Heart right ventricle (tissue), 16 donors: ENCODE results near the gene SLC15A2. TPM values are rescaled to one million over a fixed set of nuclear protein-coding genes. Genes with fewer than 3 reads are reported as not detected.
"Not testable (repeated sequence)": the region's sequence is repeated elsewhere in the genome, so short reads cannot be mapped to it uniquely, and the experiment has no call there.

Experiments used
- ATAC-seq, 8 donors: fragments of 200-7000 bp; cut with Tn5 transposase; one replicate each; pipeline ENCODE4 v1.9.1; 2020; ENCODE audit warnings: mild to moderate bottlenecking in 8 of 8, moderate library complexity in 8 of 8, moderate number of reproducible peaks in 1 of 8
- DNase-seq, 2 donors: peaks; one replicate each; pipeline ENCODE4 v3.0.0-alpha.2; 2020
- H3K27ac ChIP-seq, 10 donors: fragments of 200-600 bp; sonication (generic) in 2 of 10; one replicate each; pipeline versions ENCODE4 v1.5.0 to v1.8.0; 2020 to 2022; ENCODE audit warnings: mild to moderate bottlenecking in 3 of 10
- H3K27me3 ChIP-seq, 7 donors: fragments of 200-600 bp; one replicate each; pipeline ENCODE4 v1.8.0; 2021 to 2022; ENCODE audit warnings: mild to moderate bottlenecking in 2 of 7
- H3K36me3 ChIP-seq, 9 donors: fragments of 200-600 bp; sonication (generic) in 1 of 9; one replicate each; pipeline versions ENCODE4 v1.5.0 to v1.8.0; 2020 to 2022; ENCODE audit warnings: mild to moderate bottlenecking in 2 of 9
- H3K4me1 ChIP-seq, 9 donors: fragments of 200-600 bp; sonication (generic) in 1 of 9; one replicate each; pipeline versions ENCODE4 v1.5.0 to v1.8.0; 2020 to 2022; ENCODE audit warnings: mild to moderate bottlenecking in 4 of 9
- H3K4me3 ChIP-seq, 10 donors: fragments of 200-600 bp; sonication (generic) in 2 of 10; one replicate each; pipeline versions ENCODE4 v1.5.0 to v1.8.0; 2020 to 2022; ENCODE audit warnings: mild to moderate bottlenecking in 7 of 10, moderate library complexity in 2 of 10
- H3K9me3 ChIP-seq, 11 donors: fragments of 200-600 bp in 10 of 11; sonication (generic) in 2 of 11; one replicate each; pipeline versions ENCODE4 v1.5.0 to v1.8.0; 2013 to 2022; ENCODE audit warnings: mild to moderate bottlenecking in 2 of 11, control low read depth in 1 of 11, moderate library complexity in 1 of 11
- CTCF ChIP-seq, 9 donors: fragments of 200-600 bp; sonication (generic) in 2 of 9; IDR thresholded peaks; one replicate each; pipeline versions ENCODE4 v1.5.0 to v1.8.0; 2021 to 2022; ENCODE audit warnings: antibody characterized with exemption in 9 of 9, mild to moderate bottlenecking in 5 of 9, moderate library complexity in 1 of 9
- WGBS, 2 donors: extraction: QIAGEN DNeasy Blood & Tissue Kit; methylation state at CpG; one replicate each; pipeline ENCODE4 v1.1.7; 2013; ENCODE audit warnings: inconsistent platforms in 1 of 2; 5-methylcytosine and 5-hydroxymethylcytosine counted together
- intact Hi-C, 10 donors: fragments of 100-400 bp; cut with DNase I; formaldehyde crosslinking; loops; one replicate each; pipeline versions ENCODE4 v1.11.1 to v1.14.2; 2022
- long read RNA-seq, 3 donors: library from polyadenylated mRNA; unstranded; transcript quantifications; one replicate each; pipeline ENCODE4 v2.0.0, GENCODE V29; 2020 to 2021
- polyA plus RNA-seq, 2 donors: library from polyadenylated mRNA; stranded (reverse); fragments of 200-250 nt; gene quantifications; one replicate each; pipeline ENCODE4 v1.2.3, GENCODE V29; 2013
- total RNA-seq, 10 donors: library from RNA; stranded (reverse); fragmentation: NEBNext Ultra II Directional in 3 of 10; extraction: Animal tissue kit (Norgen Biotek cat#: 25700) in 3 of 10; gene quantifications; one replicate each; pipeline versions ENCODE4 v1.2.1 to v1.2.4, GENCODE V29; 2021 to 2023
- donor health status: Arrhythmogenic right ventricular cardiomyopathy.
- donor health status: ischemic (EF 13 %, LVEDD 7.1; RV severe dilation, severe dysfunction).
- donor health status: healthy with polysubstance abuse.
- donor health status: DM: no; HTN: yes; CAD: no.
- donor health status: DM: no; HTN: no; CAD: no.
- donor health status: ischemic (EF 25% LVEDD 6.9; RV normal size, moderate dysfunction).
- donor health status: ischemic (EF 25% LVEDD 5.7; RV mildly dilated, moderate dysfunction).
- donor health status: healthy.
- donor health status: DM: yes; HTN: yes; CAD: no.
- donor health status: Ischemic cardiomyopathy.
- donor health status: ischemic (EF 35%, LVEDD 5.7; RV mildly dilated, moderate dysfunction).
- donor health status: nonischemic (EF 11% LVEDD 7.7; RV severe dilation, severe dysfunction).
- donor health status: DM: yes; HTN: yes; CAD: no.
- donor health status: PGD.
- donor health status: ischemic (EF 29% LVEDD 5.4; RV normal size, mild dysfunction).
- donor health status: nonischemic (EF 23%, LVEDD 6.1; RV moderate dilation, normal function).

SLC15A2 gene
- total RNA-seq (10 to 100 TPM in 1 of 10 donors, 1 to 10 TPM in 9; 2.3 to 14.9 (median 4.6) TPM), polyA plus RNA-seq (1 to 10 TPM in 1 of 2 donors, under 1 TPM in 1; 0.45 to 2.1 TPM)
- long read RNA-seq, donor 1, full-length matches to known transcripts: 7 of 17 reads
- long read RNA-seq, donor 1, partial matches to known transcripts: 2 of 17 reads
- long read RNA-seq, donor 1, other reads (novel, unspliced or antisense): 8 of 17 reads
- long read RNA-seq, donor 2, full-length matches to known transcripts: 1 of 2 reads
- long read RNA-seq, donor 2, partial matches to known transcripts: 0 of 2 reads
- long read RNA-seq, donor 2, other reads (novel, unspliced or antisense): 1 of 2 reads
- long read RNA-seq, donor 3: 0 reads

GRCh38 chr3:121894301-121894990, at the start of gene SLC15A2:
TSS of gene SLC15A2 (plus strand) at chr3:121894401. CDS start at chr3:121894477, 76 bp downstream.
- no peaks in the 10 kb centered on the region for H3K9me3 ChIP-seq
- 9 to 12% methylated on average over 3 of the region's 3 CpGs for WGBS, 2 donors
- H3K36me3 ChIP-seq: peaks cover 0 to 22% (median 0%) of the 10 kb centered on the region in 9 donors
- intact Hi-C loops: no loop called here
- DNase-seq (peak in 1 of 2 donors; percentile 38), ATAC-seq (peak in 7 of 8 donors; percentile 58 to 87 (median 75))
- no peak for TF ChIP-seq CTCF (IDR thresholded peaks at IDR 0.05)
- peaks cover 0 to 19% (median 4%) of the 10 kb centered on the region in 9 donors for H3K4me1 ChIP-seq
- H3K4me3 ChIP-seq: peak within 1 kb of the TSS in 7 of 10 donors; percentile 1 to 39 (median 23)
- peak within 1 kb of the TSS in 5 of 10 donors; percentile 14 to 50 (median 37) for H3K27ac ChIP-seq
- no peaks in the 10 kb centered on the region for H3K27me3 ChIP-seq

- TF ChIP-seq CTCF (IDR thresholded peaks at IDR 0.05): no peak
- Histone ChIP-seq H3K36me3 (peaks cover 0 to 25% (median 0%) of the 10 kb centered on the region in 9 donors), H3K4me1 (no peaks in the 10 kb centered on the region), H3K4me3 (no peak overlapping the region), H3K27ac (no peak overlapping the region), H3K27me3 (no peaks in the 10 kb centered on the region), H3K9me3 (no peaks in the 10 kb centered on the region)
- ATAC-seq (no peak), DNase-seq (no peak)
- WGBS, 2 donors: 96 to 97% methylated on average over 7 of the region's 7 CpGs
- intact Hi-C loops: no loop called here
Observed at GRCh38 chr3:121844892-121845291, 49.3 kb upstream of the SLC15A2 start.

- TF ChIP-seq CTCF (IDR thresholded peaks at IDR 0.05): no peak
- Histone ChIP-seq H3K4me1 (no peaks in the 10 kb centered on the region), H3K4me3 (no peak overlapping the region), H3K27me3 (no peaks in the 10 kb centered on the region), H3K27ac (no peak overlapping the region), H3K36me3 (peaks cover 0 to 6% (median 0%) of the 10 kb centered on the region in 9 donors), H3K9me3 (no peaks in the 10 kb centered on the region)
- DNase-seq: no peak
- intact Hi-C loops: no loop called here
- WGBS, 2 donors: 89 to 90% methylated on average over 2 of the region's 2 CpGs
- ATAC-seq: no peak
Observed at GRCh38 chr3:121852256-121852655, 41.9 kb upstream of the SLC15A2 start.

GRCh38 chr3:121855555-121855954, 38.6 kb upstream of the SLC15A2 start:
- Histone ChIP-seq H3K27me3 (no peaks in the 10 kb centered on the region), H3K9me3 (peaks cover 0 to 8% (median 0%) of the 10 kb centered on the region in 11 donors), H3K27ac (no peak overlapping the region), H3K4me3 (no peak overlapping the region), H3K36me3 (peaks cover 0 to 13% (median 0%) of the 10 kb centered on the region in 9 donors), H3K4me1 (no peaks in the 10 kb centered on the region)
- DNase-seq: no peak
- intact Hi-C loops: no loop called here
- 43 to 45% methylated on average over 5 of the region's 5 CpGs for WGBS, 2 donors
- TF ChIP-seq CTCF (IDR thresholded peaks at IDR 0.05): peak in 6 of 9 donors; percentile 15 to 40 (median 24)
- ATAC-seq: no peak

GRCh38 chr3:121857778-121858177, 36.4 kb upstream of the SLC15A2 start:
- ATAC-seq, H3K9me3 ChIP-seq, H3K4me1 ChIP-seq, H3K4me3 ChIP-seq, H3K27me3 ChIP-seq, intact Hi-C loops, DNase-seq, H3K27ac ChIP-seq: not testable (repeated sequence)
- WGBS, 2 donors: 95 to 96% methylated on average over 4 of the region's 5 CpGs
- H3K36me3 ChIP-seq: peaks cover 0 to 15% (median 0%) of the 10 kb centered on the region in 9 donors

- H3K4me1 ChIP-seq, DNase-seq, H3K27ac ChIP-seq, H3K36me3 ChIP-seq, ATAC-seq, intact Hi-C loops, H3K27me3 ChIP-seq, H3K4me3 ChIP-seq: not testable (repeated sequence)
- peaks cover 0 to 15% (median 0%) of the 10 kb centered on the region in 11 donors for H3K9me3 ChIP-seq
- 94 to 95% methylated on average over 9 of the region's 9 CpGs for WGBS, 2 donors
Observed at GRCh38 chr3:121863247-121863646, 31.0 kb upstream of the SLC15A2 start.
